CMK (cell line): ENCODE measurements around the gene FDX1.

Experiments
- DNase-seq: peaks from one replicate; pipeline ENCODE4 v3.0.0-alpha.2; 2010; ENCODE audit warnings: low read depth

Gene FDX1

DNA sequence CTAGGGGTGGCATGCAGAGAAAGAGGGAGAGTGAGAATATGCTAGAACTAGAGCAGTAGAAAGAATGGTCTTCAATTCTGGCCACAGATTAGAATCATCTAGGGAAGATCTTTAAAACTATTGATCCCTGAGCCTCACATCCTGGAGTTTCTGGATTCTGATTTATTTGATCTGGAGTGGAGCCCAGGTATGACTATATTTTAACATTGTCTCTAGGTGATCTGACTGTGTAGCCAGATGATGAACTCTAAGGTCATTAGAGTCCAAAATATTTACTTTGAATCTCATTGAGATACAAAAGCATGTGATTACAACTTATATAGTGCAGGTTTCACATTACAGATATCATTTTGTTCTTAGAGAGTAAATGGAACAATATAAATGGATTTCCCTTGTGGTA is 79.7 kb downstream of the FDX1 start:
- DNase-seq: no peak

DNA sequence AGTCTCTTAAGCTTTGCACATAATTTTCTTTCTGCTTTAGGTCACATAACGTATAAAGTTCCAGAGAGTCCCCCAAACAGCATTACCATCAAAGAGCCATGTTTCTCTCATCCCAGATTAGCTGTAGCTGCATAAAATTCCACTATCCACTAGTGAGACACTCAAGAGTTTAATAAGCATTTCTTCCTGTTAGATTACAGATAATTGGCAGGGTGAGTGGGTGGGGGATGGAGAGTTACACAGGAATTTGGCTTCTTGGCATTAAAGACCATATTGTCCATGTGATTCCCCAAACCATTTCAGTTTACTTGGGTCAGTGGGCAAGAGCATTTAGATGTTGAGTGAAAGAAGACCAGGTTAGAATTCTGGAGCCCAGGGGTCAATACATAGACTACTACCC is 82.3 kb downstream of the FDX1 start:
- no peak for DNase-seq

DNA sequence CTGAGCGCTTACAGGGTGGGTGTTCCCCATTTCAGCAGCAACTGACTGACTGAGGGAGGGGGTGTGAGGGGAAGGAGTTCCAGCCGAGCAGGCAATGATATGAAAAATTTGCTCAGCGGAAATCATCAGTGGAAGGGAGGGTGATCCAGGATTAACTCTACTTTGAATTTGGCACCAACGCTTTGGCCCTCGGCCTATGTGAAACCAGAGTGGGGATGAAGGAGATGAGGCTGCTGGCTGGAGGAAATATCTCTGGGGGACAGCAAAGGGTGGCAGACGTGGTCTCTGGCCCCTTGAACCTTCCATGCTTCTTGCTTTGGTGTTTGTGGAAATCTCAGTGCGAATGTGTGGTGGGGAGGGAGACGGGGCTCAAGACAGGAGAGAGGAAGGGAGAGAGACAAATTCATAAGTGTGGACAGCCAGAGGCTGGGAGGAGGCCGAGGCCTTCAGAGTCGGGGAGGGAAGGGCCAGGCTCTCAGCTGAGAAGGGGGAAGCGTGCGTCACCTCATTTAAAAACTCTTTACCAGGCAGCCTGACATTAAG is 83.6 kb downstream of the FDX1 start:
- no peak for DNase-seq

DNA sequence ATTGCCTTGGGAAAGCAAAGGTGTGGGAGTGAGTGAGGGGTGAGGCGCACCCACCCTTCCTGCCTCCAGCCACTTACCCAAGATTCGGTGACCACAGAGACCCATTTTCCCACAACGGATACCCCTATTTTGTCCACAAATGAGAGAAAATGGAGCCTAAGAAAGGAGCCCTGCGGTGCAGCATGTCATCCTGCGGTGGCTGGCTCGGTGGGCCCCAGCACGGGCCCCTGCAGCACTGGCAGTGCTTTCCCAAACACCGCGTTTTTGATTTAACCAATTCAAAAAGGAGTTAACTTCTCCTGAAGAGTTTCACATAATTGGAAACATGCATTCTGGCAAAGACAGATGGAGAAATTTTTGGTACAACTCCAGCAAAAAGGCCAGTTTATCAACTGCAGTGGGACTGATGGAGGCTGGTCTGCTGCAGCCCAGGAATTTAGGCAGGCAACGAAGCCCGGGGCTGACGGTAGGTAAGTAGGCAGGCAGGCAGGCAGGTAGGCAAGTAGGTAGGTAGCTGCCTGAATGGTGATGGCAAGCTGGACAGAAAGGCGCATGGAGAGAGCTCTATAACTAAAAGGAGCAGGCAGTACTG is 84.2 kb downstream of the FDX1 start:
- no peak for DNase-seq
